GM12878 (cell line): Measurements from ENCODE around the gene DNAJC27.

ENCODE experiments used
- NBN ChIP-seq: fragments of 450-650 bp; IDR thresholded peaks from 2 replicates; pipeline ENCODE4 v1.6.1; 2016
- POLR2AphosphoS5 ChIP-seq: IDR thresholded peaks from 2 replicates; pipeline ENCODE4 v1.6.1; 2011; ENCODE audit warnings: mild to moderate bottlenecking, low read length, inconsistent platforms
- POU2F2 ChIP-seq: IDR thresholded peaks from 3 replicates; pipeline ENCODE4 v1.6.1; 2011; ENCODE audit warnings: low read depth, mild to moderate bottlenecking, low read length, borderline replicate concordance
- SIX5 ChIP-seq: IDR thresholded peaks from 2 replicates; pipeline ENCODE4 v1.6.1; 2011; ENCODE audit warnings: mild to moderate bottlenecking, low read depth, low read length, moderate library complexity; ENCODE audit not compliant: severe bottlenecking

DNA sequence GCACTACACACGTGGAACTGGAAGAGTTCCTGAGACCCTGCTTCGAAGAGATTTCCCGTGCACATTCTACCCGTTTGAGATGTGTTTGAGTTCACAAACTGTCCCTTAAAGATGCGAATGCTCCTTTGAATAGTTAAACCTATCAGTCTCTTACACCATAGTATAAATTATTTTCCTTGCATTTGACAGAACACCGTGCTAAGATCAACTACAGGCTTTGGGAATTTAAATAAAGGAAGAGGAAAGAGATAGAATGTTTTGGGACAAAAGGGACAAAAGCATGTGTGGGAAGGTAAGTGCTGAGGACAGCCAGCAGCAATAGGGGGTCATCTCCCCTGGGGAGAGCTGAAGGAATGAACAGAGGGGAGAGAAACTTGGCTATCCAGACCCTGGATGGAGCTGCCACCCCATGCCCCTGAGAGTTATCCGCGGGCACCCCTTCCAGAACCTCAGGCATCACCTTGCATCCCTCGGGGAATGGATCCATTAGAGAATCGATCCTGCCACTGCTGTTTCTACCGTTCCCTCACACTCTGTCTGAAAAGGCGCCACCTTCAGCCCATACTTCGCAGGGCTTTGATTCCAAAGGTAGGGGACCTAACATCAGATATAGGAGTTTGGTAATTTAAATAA is 50.8 kb downstream of the DNAJC27 start:
- TF ChIP-seq POU2F2 (no peak), SIX5 (no peak), NBN (no peak), POLR2AphosphoS5 (no peak)
